ENCODE measurements around the gene SH3TC1.

GRCh38 chr4:8189551-8190466 is 9.3 kb upstream of the SH3TC1 start:
- TF ChIP-seq YY1 (IDR thresholded peaks at IDR 0.05; ENCODE audit: insufficient read depth, insufficient read length) (no peak), ZNF274 (IDR thresholded peaks at IDR 0.05; ENCODE audit: low read depth, low read length) (no peak), SUZ12 (IDR thresholded peaks at IDR 0.05; ENCODE audit: extremely low read depth, insufficient read depth, insufficient read length) (no peak)

Data from NT2/D1 (cell line).